A549 (cell line): ENCODE results near the gene ZNF530. TPM values are rescaled to one million over a fixed set of nuclear protein-coding genes. Genes with fewer than 3 reads are reported as not detected.

ENCODE experiments used
- ATAC-seq, 2 experiments: fragments of 200-7000 bp in 1 of 2; fragments of >200 bp in 1 of 2; cut with Nextera tagmentation in 1 of 2; cut with Tn5 transposase in 1 of 2; 3 replicates each; pipeline versions ENCODE4 v1.8.0 to v1.9.1; 2018 to 2020; ENCODE audit warnings: mild to moderate bottlenecking in 1 of 2, moderate library complexity in 1 of 2
- CTCF ChIA-PET: fragments of 300-600 bp; sonication (Branson Sonifier 250); formaldehyde crosslinking; extraction: SDS; loops from one replicate; lab custom pipeline; 2021; ENCODE audit warnings: antibody characterized with exemption, inconsistent platforms; lab: Yijun Ruan, JAX
- POLR2A ChIA-PET: fragments of 350-600 bp; formaldehyde crosslinking; extraction: SDS; loops from one replicate; lab custom pipeline; 2021; ENCODE audit warnings: antibody characterized with exemption, inconsistent platforms; lab: Yijun Ruan, JAX
- DNase-seq, 2 experiments: peaks; one replicate each; pipeline versions ENCODE4 v3.0.0 to v3.0.0-alpha.2; 2011 to 2016; ENCODE audit warnings: low read depth in 1 of 2, low spot score in 1 of 2
- FAIRE-seq: peaks from 2 replicates; lab custom pipeline; 2011; peaks lifted over from hg19 to GRCh38; lab: Jason Lieb, UNC
- H3K27ac ChIP-seq, 2 experiments: fragments of >200 bp; sonication (Bioruptor Twin); formaldehyde crosslinking; 3 replicates each; pipeline ENCODE4 v1.5.1; 2016 to 2017
- H3K4me1 ChIP-seq: fragments of >200 bp; sonication (Bioruptor Twin); formaldehyde crosslinking; 3 replicates; pipeline ENCODE4 v1.6.1; 2016
- H3K4me2 ChIP-seq: fragments of >200 bp; sonication (Bioruptor Twin); formaldehyde crosslinking; 3 replicates; pipeline ENCODE4 v1.6.1; 2016
- H3K4me3 ChIP-seq: fragments of >200 bp; sonication (Bioruptor Twin); formaldehyde crosslinking; 3 replicates; pipeline ENCODE4 v1.5.1; 2016
- H3K9me3 ChIP-seq: fragments of >200 bp; sonication (Bioruptor Twin); formaldehyde crosslinking; 3 replicates; pipeline ENCODE4 v1.6.1; 2016
- BCL3 ChIP-seq: fragments of >200 bp; sonication (Bioruptor Twin); formaldehyde crosslinking; IDR thresholded peaks from 3 replicates; pipeline ENCODE4 v1.6.1; 2016
- BHLHE40 ChIP-seq: IDR thresholded peaks from 2 replicates; pipeline ENCODE4 v1.6.1; 2012; ENCODE audit warnings: low read depth, low read length, inconsistent platforms
- CBX2 ChIP-seq: fragments of 200-600 bp; sonication (generic); IDR thresholded peaks from 2 replicates; pipeline ENCODE4 v1.6.1; 2016; ENCODE audit warnings: low read depth, mild to moderate bottlenecking, borderline replicate concordance
- CBX8 ChIP-seq: fragments of 200-600 bp; sonication (generic); IDR thresholded peaks from 2 replicates; pipeline ENCODE4 v1.6.1; 2016
- CHD4 ChIP-seq: fragments of 200-600 bp; sonication (generic); IDR thresholded peaks from 2 replicates; pipeline ENCODE4 v1.6.1; 2016; ENCODE audit warnings: antibody characterized with exemption, mild to moderate bottlenecking, borderline replicate concordance
- HDAC2 ChIP-seq: fragments of 200-600 bp; sonication (generic); IDR thresholded peaks from 2 replicates; pipeline ENCODE4 v1.6.1; 2016
- HEYL ChIP-seq: fragments of 250-450 bp; sonication (Bioruptor Pico); IDR thresholded peaks from 2 replicates; pipeline ENCODE4 v1.8.0; 2021; ENCODE audit warnings: mild to moderate bottlenecking, moderate library complexity
- HMGXB4 ChIP-seq: fragments of 250-450 bp; sonication (Bioruptor Pico); IDR thresholded peaks from 2 replicates; pipeline ENCODE4 v1.5.0; 2021; ENCODE audit warnings: mild to moderate bottlenecking, moderate library complexity, borderline replicate concordance
- HOXB13 ChIP-seq: fragments of 250-450 bp; sonication (Bioruptor Pico); IDR thresholded peaks from 2 replicates; pipeline ENCODE4 v1.5.0; 2020; ENCODE audit warnings: low read depth, mild to moderate bottlenecking, moderate library complexity
- JUNB ChIP-seq: fragments of >200 bp; sonication (Bioruptor Twin); formaldehyde crosslinking; IDR thresholded peaks from 2 replicates; pipeline ENCODE4 v1.6.1; 2016
- NPAS2 ChIP-seq: fragments of 250-450 bp; sonication (Bioruptor Pico); IDR thresholded peaks from 2 replicates; pipeline ENCODE4 v1.8.0; 2022; ENCODE audit warnings: mild to moderate bottlenecking, moderate library complexity, borderline replicate concordance
- PHF8 ChIP-seq: fragments of 200-600 bp; sonication (generic); IDR thresholded peaks from 2 replicates; pipeline ENCODE4 v1.6.1; 2016; ENCODE audit warnings: low read depth, mild to moderate bottlenecking, antibody characterized with exemption, moderate library complexity, borderline replicate concordance
- RNF2 ChIP-seq: fragments of 200-600 bp; sonication (generic); IDR thresholded peaks from 2 replicates; pipeline ENCODE4 v1.6.1; 2016; ENCODE audit warnings: low read depth, mild to moderate bottlenecking, antibody characterized with exemption, moderate library complexity, borderline replicate concordance
- SMC3 ChIP-seq: fragments of >200 bp; sonication (Bioruptor Twin); formaldehyde crosslinking; IDR thresholded peaks from 3 replicates; pipeline ENCODE4 v1.6.1; 2018; ENCODE audit warnings: inconsistent platforms
- ZC3H11A ChIP-seq: fragments of 450-650 bp; IDR thresholded peaks from 2 replicates; pipeline ENCODE4 v1.6.1; 2014; ENCODE audit warnings: antibody characterized with exemption, mild to moderate bottlenecking
- WGBS: methylation state at CpG from one replicate; pipeline ENCODE4 v1.1.6; 2017; ENCODE audit errors: missing lambda C conversion rate; 5-methylcytosine and 5-hydroxymethylcytosine counted together
- polyA plus RNA-seq, 4 experiments: library from polyadenylated mRNA; depleted of rRNA in 3 of 4; stranded (reverse); fragments of >200 nt; fragmentation: RNase III in 1 of 4; extraction: RNeasy Plus Mini Kit Qiagen cat#74134 plus additional on column Dnase treatment in 1 of 4; gene quantifications; 2 replicates in 3 of 4; 3 replicates in 1 of 4; pipeline ENCODE4 v1.2.3, GENCODE V29; 2011 to 2017
- TF ChIP-seq, protein P1 (sequence below): IDR thresholded peaks from 2 replicates; pipeline ENCODE4 v1.6.1; 2012
- TF ChIP-seq, protein P2 (sequence below): fragments of 150-350 bp; IDR thresholded peaks from 2 replicates; pipeline ENCODE4 v1.6.1; 2014; ENCODE audit warnings: low read depth, mild to moderate bottlenecking, low read length
- TF ChIP-seq, protein P3 (sequence below): IDR thresholded peaks from 2 replicates; pipeline ENCODE4 v1.6.1; 2012
- TF ChIP-seq, protein P4 (sequence below): IDR thresholded peaks from 2 replicates; pipeline ENCODE4 v1.6.1; 2012; ENCODE audit warnings: low read depth, borderline replicate concordance

Gene ZNF530
- polyA plus RNA-seq, 2 of the 4 experiments (the other 2 are of a cell fraction), result 4.9 to 5.9 TPM

DNA sequence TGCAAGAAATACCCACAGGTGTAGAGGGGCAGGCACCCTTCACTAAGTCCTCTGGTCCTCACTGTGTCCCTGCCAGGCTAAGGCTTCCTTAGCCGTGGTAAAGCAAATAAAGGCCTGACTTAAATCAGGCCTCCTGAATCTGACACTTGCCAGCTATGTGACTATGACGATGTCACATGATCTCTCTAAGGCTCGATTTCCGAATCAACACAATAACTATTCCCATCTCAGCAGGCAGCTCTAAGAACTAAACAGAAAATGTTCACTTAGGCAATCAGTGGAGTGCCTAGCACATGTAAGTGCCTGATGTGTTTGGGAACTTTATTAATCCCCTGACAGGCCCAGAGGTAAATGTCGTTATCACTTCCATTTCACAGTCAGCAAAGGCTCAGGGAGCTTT is 42.0 kb upstream of the ZNF530 start (continued):
- no peak for TF ChIP-seq BHLHE40

DNA sequence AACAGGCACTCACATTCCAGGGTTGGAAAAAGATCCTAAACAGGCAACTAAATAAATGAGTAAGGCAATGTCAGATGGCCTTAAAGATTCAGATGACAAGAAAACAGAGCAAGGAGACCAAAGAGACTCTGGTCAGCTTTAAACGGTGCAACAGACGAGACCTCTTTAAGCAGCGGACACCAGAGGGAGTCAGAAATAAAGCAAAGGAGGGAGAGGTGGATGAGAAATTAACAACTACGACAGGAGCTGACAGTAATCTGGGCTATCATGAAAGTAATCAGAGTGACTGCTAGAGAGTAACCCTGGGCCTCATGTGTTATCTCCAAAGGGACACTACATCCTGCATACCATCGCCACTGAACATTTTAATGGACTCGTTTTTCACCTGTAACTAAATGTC is 41.2 kb upstream of the ZNF530 start:
- peak overlapping the region; percentile 86 for H3K4me3 ChIP-seq
- 87% methylated on average over 6 of the region's 6 CpGs for WGBS
- no peak overlapping the region for H3K27ac ChIP-seq
- ATAC-seq, result no peak
- no peaks in the 10 kb centered on the region for H3K4me1 ChIP-seq
- peaks cover 91% of the 10 kb centered on the region for H3K9me3 ChIP-seq
- POLR2A ChIA-PET, result no interaction called here
- FAIRE-seq, result no peak
- TF ChIP-seq HOXB13 (CRISPR knock-in tag) (no peak), BCL3 (no peak), ZC3H11A (no peak), CBX2 (no peak), NPAS2 (CRISPR knock-in tag) (no peak), CHD4 (no peak), HMGXB4 (CRISPR knock-in tag) (no peak), CBX8 (no peak), HDAC2 (no peak), SMC3 (no peak), BHLHE40 (no peak), PHF8 (no peak), RNF2 (no peak), JUNB (no peak)
- TF ChIP-seq, protein P1, sequence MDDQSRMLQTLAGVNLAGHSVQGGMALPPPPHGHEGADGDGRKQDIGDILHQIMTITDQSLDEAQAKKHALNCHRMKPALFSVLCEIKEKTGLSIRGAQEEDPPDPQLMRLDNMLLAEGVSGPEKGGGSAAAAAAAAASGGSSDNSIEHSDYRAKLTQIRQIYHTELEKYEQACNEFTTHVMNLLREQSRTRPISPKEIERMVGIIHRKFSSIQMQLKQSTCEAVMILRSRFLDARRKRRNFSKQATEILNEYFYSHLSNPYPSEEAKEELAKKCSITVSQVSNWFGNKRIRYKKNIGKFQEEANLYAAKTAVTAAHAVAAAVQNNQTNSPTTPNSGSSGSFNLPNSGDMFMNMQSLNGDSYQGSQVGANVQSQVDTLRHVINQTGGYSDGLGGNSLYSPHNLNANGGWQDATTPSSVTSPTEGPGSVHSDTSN, result no peak
- TF ChIP-seq, protein P2, sequence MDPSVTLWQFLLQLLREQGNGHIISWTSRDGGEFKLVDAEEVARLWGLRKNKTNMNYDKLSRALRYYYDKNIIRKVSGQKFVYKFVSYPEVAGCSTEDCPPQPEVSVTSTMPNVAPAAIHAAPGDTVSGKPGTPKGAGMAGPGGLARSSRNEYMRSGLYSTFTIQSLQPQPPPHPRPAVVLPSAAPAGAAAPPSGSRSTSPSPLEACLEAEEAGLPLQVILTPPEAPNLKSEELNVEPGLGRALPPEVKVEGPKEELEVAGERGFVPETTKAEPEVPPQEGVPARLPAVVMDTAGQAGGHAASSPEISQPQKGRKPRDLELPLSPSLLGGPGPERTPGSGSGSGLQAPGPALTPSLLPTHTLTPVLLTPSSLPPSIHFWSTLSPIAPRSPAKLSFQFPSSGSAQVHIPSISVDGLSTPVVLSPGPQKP, result no peak
- TF ChIP-seq, protein P3, sequence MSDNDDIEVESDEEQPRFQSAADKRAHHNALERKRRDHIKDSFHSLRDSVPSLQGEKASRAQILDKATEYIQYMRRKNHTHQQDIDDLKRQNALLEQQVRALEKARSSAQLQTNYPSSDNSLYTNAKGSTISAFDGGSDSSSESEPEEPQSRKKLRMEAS, result no peak
- no peak for DNase-seq
- CTCF ChIA-PET, result interaction anchor here (1.3 kb wide), 1 partner anchor 63 kb away, joined by 4 read pairs; no protein-coding TSS in a partner anchor
- peak overlapping the region; percentile 80 for H3K4me2 ChIP-seq

DNA sequence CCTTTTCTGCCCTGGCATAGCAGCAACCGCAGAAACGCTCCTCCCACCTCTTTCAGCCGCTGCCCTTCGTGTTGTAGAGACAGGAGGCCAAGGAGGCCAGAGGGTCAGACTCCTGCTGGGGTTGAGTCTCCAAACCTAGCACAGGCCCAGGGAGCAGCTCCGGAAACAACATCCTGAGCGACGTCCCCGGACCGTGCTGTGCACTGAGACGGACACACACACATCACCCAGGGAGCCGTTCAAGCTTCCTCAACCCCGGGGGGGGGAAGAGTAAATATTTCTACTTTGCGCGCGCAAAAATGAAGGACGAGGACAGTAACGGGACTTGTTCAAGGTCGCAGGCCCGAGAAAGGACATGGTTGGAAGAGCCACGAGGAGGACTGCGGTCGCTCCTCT is 40.7 kb upstream of the ZNF530 start:
- CTCF ChIA-PET, result no interaction called here
- peak overlapping the region; percentile 67 to 85; a peak in 5 of 6 replicates for H3K27ac ChIP-seq
- H3K4me1 ChIP-seq, result no peaks in the 10 kb centered on the region
- DNase-seq (peak; percentile 36 to 38), ATAC-seq (peak; percentile 27 to 57; a peak in 3 of 6 replicates), FAIRE-seq (no peak)
- peak overlapping the region; percentile 86 for H3K4me3 ChIP-seq
- peaks cover 91% of the 10 kb centered on the region for H3K9me3 ChIP-seq
- TF ChIP-seq, protein P4, sequence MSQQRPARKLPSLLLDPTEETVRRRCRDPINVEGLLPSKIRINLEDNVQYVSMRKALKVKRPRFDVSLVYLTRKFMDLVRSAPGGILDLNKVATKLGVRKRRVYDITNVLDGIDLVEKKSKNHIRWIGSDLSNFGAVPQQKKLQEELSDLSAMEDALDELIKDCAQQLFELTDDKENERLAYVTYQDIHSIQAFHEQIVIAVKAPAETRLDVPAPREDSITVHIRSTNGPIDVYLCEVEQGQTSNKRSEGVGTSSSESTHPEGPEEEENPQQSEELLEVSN, result peak; percentile 35; the same call in 1 of the 2 replicates
- no peak for TF ChIP-seq HEYL (CRISPR knock-in tag)
- POLR2A ChIA-PET, result no interaction called here
- 20% methylated on average over 22 of the region's 22 CpGs for WGBS
- H3K4me2 ChIP-seq, result peak overlapping the region; percentile 80
